Endothelial cell of umbilical vein (primary cell): ENCODE measurements around the gene HCN1. TPM values are rescaled to one million over a fixed set of nuclear protein-coding genes. Genes with fewer than 3 reads are reported as not detected.

Source experiments
- BruUV-seq: library from RNA; stranded (reverse); fragments of 400-500 nt; replicated peaks from 2 replicates; lab custom pipeline; 2021; lab: Mats Ljungman, UMichigan
- CTCF ChIA-PET: fragments of 300-600, 350-600 bp; sonication (Branson Sonifier 250); formaldehyde crosslinking; loops from one replicate; lab custom pipeline; 2021; ENCODE audit warnings: antibody characterized with exemption, inconsistent platforms; lab: Charles Lee
- POLR2A ChIA-PET: fragments of 300-600, 350-600 bp; sonication (Branson Sonifier 250); formaldehyde crosslinking; loops from one replicate; lab custom pipeline; 2021; ENCODE audit warnings: antibody characterized with exemption, inconsistent platforms; lab: Charles Lee
- DNase-seq: peaks from one replicate; pipeline ENCODE4 v3.0.0-alpha.2; 2011; ENCODE audit warnings: low read depth, low spot score
- FAIRE-seq: peaks from 2 replicates; lab custom pipeline; 2011; peaks lifted over from hg19 to GRCh38; lab: Jason Lieb, UNC
- H2AFZ ChIP-seq: 2 replicates; pipeline ENCODE4 v1.6.0; 2012; ENCODE audit warnings: low read depth, low read length, control low read depth, inconsistent platforms
- H3K27ac ChIP-seq: 2 replicates; pipeline ENCODE4 v1.5.1; 2011; ENCODE audit warnings: low read depth, mild to moderate bottlenecking, control low read depth, low read length, moderate library complexity; ENCODE audit not compliant: insufficient read depth
- H3K27me3 ChIP-seq, 2 experiments: 2 replicates each; pipeline versions ENCODE4 v1.6.0 to v1.6.1; 2011; ENCODE audit warnings: low read length in 2 of 2, mixed read lengths in 1 of 2; ENCODE audit not compliant: control insufficient read depth in 2 of 2, insufficient read depth in 2 of 2
- H3K36me3 ChIP-seq, 2 experiments: 2 replicates in 1 of 2; 3 replicates in 1 of 2; pipeline ENCODE4 v1.5.1; 2011; ENCODE audit warnings: low read length in 2 of 2, mild to moderate bottlenecking in 1 of 2, moderate library complexity in 1 of 2; ENCODE audit not compliant: control insufficient read depth in 2 of 2, insufficient read depth in 2 of 2; ENCODE audit errors: extremely low read depth in 1 of 2
- H3K4me1 ChIP-seq: 3 replicates; pipeline ENCODE4 v1.5.1; 2011; ENCODE audit warnings: mild to moderate bottlenecking, low read length; ENCODE audit not compliant: control insufficient read depth, insufficient read depth; ENCODE audit errors: extremely low read depth
- H3K4me2 ChIP-seq: 2 replicates; pipeline ENCODE4 v1.6.1; 2011; ENCODE audit warnings: low read length, control low read depth, mixed read lengths; ENCODE audit not compliant: insufficient read depth
- H3K4me3 ChIP-seq, 3 experiments: fragments of 200-600 bp in 1 of 3; sonication (generic), shearing (Covaris generic) in 1 of 3; replicated peaks in 1 of 3; 2 replicates each; pipeline ENCODE4 v1.5.1; 2011 to 2016; ENCODE audit warnings: control low read depth in 3 of 3, low read length in 3 of 3, mild to moderate bottlenecking in 2 of 3, inconsistent platforms in 1 of 3, low read depth in 1 of 3, moderate library complexity in 1 of 3; ENCODE audit not compliant: insufficient read depth in 1 of 3
- H3K79me2 ChIP-seq: 2 replicates; pipeline ENCODE4 v1.6.0; 2012; ENCODE audit warnings: low read length, inconsistent platforms; ENCODE audit not compliant: control insufficient read depth, insufficient read depth
- H3K9ac ChIP-seq: replicated peaks from 2 replicates; pipeline ENCODE3; 2011; ENCODE audit warnings: low read length, control low read depth; ENCODE audit not compliant: insufficient read depth; ENCODE audit errors: extremely low read depth
- H3K9me1 ChIP-seq: replicated peaks from 3 replicates; pipeline ENCODE4 v1.6.0; 2011; ENCODE audit warnings: mild to moderate bottlenecking, low read length; ENCODE audit not compliant: control insufficient read depth, insufficient read depth; ENCODE audit errors: extremely low read depth
- H3K9me3 ChIP-seq: replicated peaks from 2 replicates; pipeline ENCODE4 v1.5.1; 2012; ENCODE audit warnings: low read length, inconsistent platforms; ENCODE audit not compliant: control insufficient read depth, insufficient read depth
- H4K20me1 ChIP-seq: replicated peaks from 2 replicates; pipeline ENCODE3; 2011; ENCODE audit warnings: mild to moderate bottlenecking, low read length; ENCODE audit not compliant: control insufficient read depth, insufficient read depth; ENCODE audit errors: extremely low read depth
- EZH2 ChIP-seq: IDR thresholded peaks from 2 replicates; pipeline ENCODE4 v1.6.1; 2012; ENCODE audit warnings: borderline replicate concordance, low read depth, mild to moderate bottlenecking, moderate library complexity, low read length, inconsistent platforms; ENCODE audit not compliant: severe bottlenecking
- FOS ChIP-seq: IDR thresholded peaks from 2 replicates; pipeline ENCODE4 v1.6.1; 2011; ENCODE audit warnings: mild to moderate bottlenecking, low read length, moderate library complexity, borderline replicate concordance; ENCODE audit not compliant: insufficient read depth
- GATA2 ChIP-seq: IDR thresholded peaks from 2 replicates; pipeline ENCODE4 v1.7.0; 2011; ENCODE audit warnings: low read depth, mild to moderate bottlenecking, moderate library complexity, mixed read lengths, low read length; ENCODE audit not compliant: insufficient read length, insufficient read depth
- JUN ChIP-seq: IDR thresholded peaks from 2 replicates; pipeline ENCODE4 v1.6.1; 2011; ENCODE audit warnings: borderline replicate concordance, low read depth; ENCODE audit not compliant: insufficient read length, insufficient read depth
- MYC ChIP-seq: IDR thresholded peaks from one replicate; pipeline ENCODE4 v1.6.1; 2011; ENCODE audit warnings: mild to moderate bottlenecking, low read depth, low read length
- POLR2A ChIP-seq: IDR thresholded peaks from 2 replicates; pipeline ENCODE4 v1.6.1; 2012; ENCODE audit warnings: low read depth, mild to moderate bottlenecking, control low read depth, low read length
- POLR2AphosphoS5 ChIP-seq: IDR thresholded peaks from 2 replicates; pipeline ENCODE4 v1.6.1; 2012; ENCODE audit warnings: low read depth, mild to moderate bottlenecking, control low read depth, low read length, moderate library complexity; ENCODE audit not compliant: insufficient read depth
- dilution Hi-C: fragments of 300-500 bp; cut with MboI; formaldehyde crosslinking; loops from one replicate; pipeline ENCODE4 v1.15.0; 2019; ENCODE audit warnings: low sequenced_read_pairs; ENCODE audit not compliant: extremely low pct_ligation_motif_present
- intact Hi-C: fragments of 100-400 bp; cut with micrococcal nuclease; formaldehyde crosslinking; loops from one replicate; pipeline ENCODE4 v1.10.0; 2022
- polyA plus RNA-seq, 4 experiments: library from polyadenylated mRNA; depleted of rRNA in 3 of 4; stranded (reverse) in 3 of 4; unstranded in 1 of 4; fragments of >200 nt; gene quantifications; 2 replicates each; pipeline versions ENCODE4 v1.2.1 to v1.2.3, GENCODE V29; 2011 to 2012; ENCODE audit warnings: missing spikeins in 1 of 4
- total RNA-seq: library from RNA; stranded (reverse); gene quantifications from 2 replicates; pipeline ENCODE4 v1.2.3, GENCODE V29; 2021
- TF ChIP-seq, protein P1 (sequence below), 2 donors: IDR thresholded peaks; 1 replicate in 1 of 2; 2 replicates in 1 of 2; pipeline ENCODE4 v1.5.1; 2011; ENCODE audit warnings: low read length in 2 of 2, mild to moderate bottlenecking in 2 of 2, moderate library complexity in 2 of 2, control low read depth in 1 of 2, inconsistent platforms in 1 of 2, low read depth in 1 of 2; ENCODE audit not compliant: insufficient read depth in 1 of 2; ENCODE audit errors: extremely low read depth in 1 of 2
- TF ChIP-seq, protein P2 (sequence below): IDR thresholded peaks from 2 replicates; pipeline ENCODE4 v1.6.1; 2011; ENCODE audit not compliant: insufficient read depth, insufficient read length

Gene HCN1
- total and polyA plus RNA-seq, 2 donors (not counting 3 experiments of a cell fraction or from before 2014, with no cell fraction given), result not detected

DNA sequence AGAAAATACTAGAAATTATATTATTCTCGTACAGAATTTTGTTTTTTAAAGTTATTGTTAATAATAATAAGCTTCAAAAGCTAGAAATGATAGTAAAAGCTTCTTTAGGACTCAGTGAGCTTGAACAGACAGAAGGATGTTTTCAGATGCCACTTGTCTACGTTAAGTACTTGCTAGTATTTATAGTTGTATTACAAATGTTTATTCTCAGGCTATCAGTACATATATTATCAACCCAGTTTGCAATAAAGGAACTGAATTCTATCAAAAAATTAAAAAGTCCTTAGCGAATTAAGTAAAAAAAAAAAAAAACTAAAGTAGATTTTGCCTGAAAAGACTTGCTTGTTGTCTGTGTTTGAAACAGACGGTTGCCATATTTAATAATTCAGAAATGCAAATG is 23.9 kb downstream of the HCN1 start:
- FAIRE-seq (no peak), DNase-seq (no peak)
- Histone ChIP-seq H3K36me3 (no peaks in the 10 kb centered on the region), H3K79me2 (no peaks in the 10 kb centered on the region), H3K27ac (no peak overlapping the region), H3K4me2 (no peak overlapping the region), H3K4me1 (no peaks in the 10 kb centered on the region), H3K9me3 (no peaks in the 10 kb centered on the region), H4K20me1 (no peaks in the 10 kb centered on the region), H3K9me1 (no peaks in the 10 kb centered on the region), H2AFZ (no peak overlapping the region), H3K9ac (no peak overlapping the region), H3K27me3 (no peaks in the 10 kb centered on the region), H3K4me3 (no peak overlapping the region)
- dilution Hi-C loops, result no loop called here
- ChIA-PET POLR2A (no interaction called here), CTCF (no interaction called here)
- TF ChIP-seq POLR2A (no peak), POLR2AphosphoS5 (no peak), FOS (no peak), JUN (no peak), GATA2 (no peak), MYC (no peak), EZH2 (no peak)
- intact Hi-C loops, result no loop called here
- no TSS peak for BruUV-seq

GRCh38 chr5:45648744-45649143 is 47.4 kb downstream of the HCN1 start:
- no peaks in the 10 kb centered on the region for H3K27me3 ChIP-seq
- H4K20me1 ChIP-seq, result no peaks in the 10 kb centered on the region
- H3K79me2 ChIP-seq, result no peaks in the 10 kb centered on the region
- no peaks in the 10 kb centered on the region for H3K9me3 ChIP-seq
- no peak overlapping the region for H3K4me3 ChIP-seq
- FAIRE-seq (no peak), DNase-seq (no peak)
- H3K9me1 ChIP-seq, result no peaks in the 10 kb centered on the region
- H2AFZ ChIP-seq, result no peak overlapping the region
- ChIA-PET CTCF (interaction anchor here (1.0 kb wide), 1 partner anchor 47 kb away, joined by 3 read pairs; the partner anchor contains the start of gene HCN1), POLR2A (no interaction called here)
- no peak for TF ChIP-seq POLR2A
- no peak for TF ChIP-seq POLR2AphosphoS5
- TF ChIP-seq EZH2, result no peak
- TF ChIP-seq, protein P1, sequence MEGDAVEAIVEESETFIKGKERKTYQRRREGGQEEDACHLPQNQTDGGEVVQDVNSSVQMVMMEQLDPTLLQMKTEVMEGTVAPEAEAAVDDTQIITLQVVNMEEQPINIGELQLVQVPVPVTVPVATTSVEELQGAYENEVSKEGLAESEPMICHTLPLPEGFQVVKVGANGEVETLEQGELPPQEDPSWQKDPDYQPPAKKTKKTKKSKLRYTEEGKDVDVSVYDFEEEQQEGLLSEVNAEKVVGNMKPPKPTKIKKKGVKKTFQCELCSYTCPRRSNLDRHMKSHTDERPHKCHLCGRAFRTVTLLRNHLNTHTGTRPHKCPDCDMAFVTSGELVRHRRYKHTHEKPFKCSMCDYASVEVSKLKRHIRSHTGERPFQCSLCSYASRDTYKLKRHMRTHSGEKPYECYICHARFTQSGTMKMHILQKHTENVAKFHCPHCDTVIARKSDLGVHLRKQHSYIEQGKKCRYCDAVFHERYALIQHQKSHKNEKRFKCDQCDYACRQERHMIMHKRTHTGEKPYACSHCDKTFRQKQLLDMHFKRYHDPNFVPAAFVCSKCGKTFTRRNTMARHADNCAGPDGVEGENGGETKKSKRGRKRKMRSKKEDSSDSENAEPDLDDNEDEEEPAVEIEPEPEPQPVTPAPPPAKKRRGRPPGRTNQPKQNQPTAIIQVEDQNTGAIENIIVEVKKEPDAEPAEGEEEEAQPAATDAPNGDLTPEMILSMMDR (IDR thresholded peaks at IDR 0.05; ENCODE audit: extremely low read depth in 1 of 2, insufficient read depth in 1 of 2, low read depth in 1 of 2, low read length in 2 of 2), result no peak
- TF ChIP-seq FOS, result no peak
- TF ChIP-seq, protein P2, sequence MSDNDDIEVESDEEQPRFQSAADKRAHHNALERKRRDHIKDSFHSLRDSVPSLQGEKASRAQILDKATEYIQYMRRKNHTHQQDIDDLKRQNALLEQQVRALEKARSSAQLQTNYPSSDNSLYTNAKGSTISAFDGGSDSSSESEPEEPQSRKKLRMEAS, result no peak
- no peak for TF ChIP-seq GATA2
- no peak for TF ChIP-seq JUN
- no peak for TF ChIP-seq MYC
- H3K9ac ChIP-seq, result no peak overlapping the region
- H3K36me3 ChIP-seq, result no peaks in the 10 kb centered on the region
- BruUV-seq, result no TSS peak
- H3K4me2 ChIP-seq, result no peak overlapping the region
- dilution Hi-C loops, result no loop called here
- H3K4me1 ChIP-seq, result no peaks in the 10 kb centered on the region
- intact Hi-C loops, result no loop called here
- no peak overlapping the region for H3K27ac ChIP-seq
